ENCODE measurements around the gene SNAP91. TPM values are rescaled to one million over a fixed set of nuclear protein-coding genes. Genes with fewer than 3 reads are reported as not detected.

SNAP91 gene
- total RNA-seq, 1 experiment from 2014 or later: 1.3 TPM

DNA sequence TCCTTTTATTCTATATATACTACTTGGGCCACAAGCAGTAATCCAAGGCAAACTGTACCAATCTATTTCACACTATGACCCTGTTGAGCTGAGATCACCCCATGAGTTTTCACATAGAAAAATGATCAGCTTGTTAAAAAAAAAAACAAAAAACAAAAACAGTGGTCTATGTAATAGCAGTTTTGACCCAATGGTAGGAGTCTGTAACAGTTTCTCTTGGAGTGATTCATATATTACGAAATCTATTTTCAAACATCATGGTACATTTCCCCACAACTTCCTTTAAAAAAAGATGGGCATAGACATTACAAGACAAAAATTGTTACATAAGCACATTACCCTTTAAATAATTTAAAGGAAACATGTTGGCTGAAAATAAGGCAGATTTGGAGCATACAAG is 118.5 kb downstream of the SNAP91 start:
- H3K27ac ChIP-seq (ENCODE audit: insufficient read length, low read depth, low read length): no peak overlapping the region
- no peak overlapping the region for H2BK12ac ChIP-seq (ENCODE audit: insufficient read length, low read depth, low read length)
- no CpG with 5 or more reads among the region's 1 CpG for WGBS (ENCODE audit: extremely low coverage, insufficient read length, low lambda C conversion rate)
- no peak overlapping the region for H2AFZ ChIP-seq (ENCODE audit: low read length)
- H2BK5ac ChIP-seq (ENCODE audit: insufficient read length, low read length): no peak overlapping the region
- no peak overlapping the region for H3K9ac ChIP-seq (ENCODE audit: extremely low read depth, insufficient read length, low read length)
- H3K56ac ChIP-seq (ENCODE audit: insufficient read length, low read depth, low read length): no peak overlapping the region
- H4K91ac ChIP-seq (ENCODE audit: insufficient read length, low read depth, low read length): no peak overlapping the region
- H3K23me2 ChIP-seq (ENCODE audit: insufficient read length, low read depth, low read length, poor library complexity, severe bottlenecking): no peaks in the 10 kb centered on the region
- no peak overlapping the region for H2AK5ac ChIP-seq (ENCODE audit: insufficient read length, low read length)
- H3T11ph ChIP-seq (ENCODE audit: low read length): no peak overlapping the region
- no peak overlapping the region for H4K5ac ChIP-seq (ENCODE audit: insufficient read length, low read depth, low read length)
- Mint-ChIP-seq H3K27ac (no peak overlapping the region), H3K27me3 (ENCODE audit: low read depth) (no peaks in the 10 kb centered on the region), H3K4me1 (no peaks in the 10 kb centered on the region), H3K9me3 (peaks cover 2 to 8% of the 10 kb centered on the region in 2 experiments; a peak in 2 of 5 replicates), H3K36me3 (ENCODE audit: insufficient read depth in 1 of 3, low read depth in 3 of 3) (peaks cover 0 to 6% (median 0%) of the 10 kb centered on the region in 3 experiments; a peak in 3 of 7 replicates), H3K4me3 (no peak overlapping the region)
- no peak overlapping the region for H3K18ac ChIP-seq (ENCODE audit: insufficient read length, low read depth, low read length)
- H3K79me2 ChIP-seq (ENCODE audit: insufficient read depth, low read length): no peaks in the 10 kb centered on the region
- no peaks in the 10 kb centered on the region for H3K79me1 ChIP-seq (ENCODE audit: insufficient read depth, low read depth, low read length, poor library complexity, severe bottlenecking)
- H2BK15ac ChIP-seq (ENCODE audit: low read depth, low read length): no peak overlapping the region
- no peaks in the 10 kb centered on the region for H3K4me1 ChIP-seq (ENCODE audit: insufficient read depth, low read length)
- no peak overlapping the region for H3K14ac ChIP-seq (ENCODE audit: insufficient read depth, low read length)
- H2BK120ac ChIP-seq (ENCODE audit: low read depth, low read length, poor library complexity, severe bottlenecking): no peak overlapping the region
- H4K20me1 ChIP-seq (ENCODE audit: control insufficient read depth, insufficient read depth, insufficient read length): no peaks in the 10 kb centered on the region
- no peak overlapping the region for H4K8ac ChIP-seq (replicated peaks; ENCODE audit: insufficient read length, low read depth, low read length)
- no peak overlapping the region for H3K23ac ChIP-seq (ENCODE audit: insufficient read length, low read depth, low read length)
- H3K4ac ChIP-seq (ENCODE audit: low read depth, low read length): no peak overlapping the region
- TF ChIP-seq CTCF (conservative IDR thresholded peaks at IDR 0.05): no peak
- no peak overlapping the region for H3K4me2 ChIP-seq (ENCODE audit: insufficient read depth, insufficient read length, low read length)
- H3K27me3 ChIP-seq (ENCODE audit: insufficient read depth, low read length): no peaks in the 10 kb centered on the region
- DNase-seq: no peak
- no peaks in the 10 kb centered on the region for H3K9me3 ChIP-seq (ENCODE audit: control insufficient read depth, low read depth, low read length)
- H2BK20ac ChIP-seq (ENCODE audit: low read depth, low read length, poor library complexity, severe bottlenecking): no peak overlapping the region
